Liver (tissue), 3 donors: ENCODE results near the gene U2AF1.
"Not testable (repeated sequence)": the region's sequence is repeated elsewhere in the genome, so short reads cannot be mapped to it uniquely, and the experiment has no call there.

Experiments used
- EGR1 ChIP-seq, 2 donors: IDR thresholded peaks; 2 replicates each; pipeline ENCODE4 v1.6.1; 2016 to 2018; ENCODE audit warnings: antibody characterized with exemption in 2 of 2, low read depth in 2 of 2
- GABPA ChIP-seq, 2 donors: IDR thresholded peaks in 1 of 2; conservative IDR thresholded peaks in 1 of 2; 2 replicates each; pipeline ENCODE4 v1.6.1; 2016; ENCODE audit warnings: antibody characterized with exemption in 2 of 2, mild to moderate bottlenecking in 1 of 2, moderate library complexity in 1 of 2
- JUND ChIP-seq, 2 donors: IDR thresholded peaks; 2 replicates each; pipeline ENCODE4 v1.6.1; 2016; ENCODE audit warnings: antibody characterized with exemption in 2 of 2
- RAD21 ChIP-seq, 2 donors: IDR thresholded peaks; 2 replicates each; pipeline ENCODE4 v1.6.1; 2016; ENCODE audit warnings: antibody characterized with exemption in 2 of 2, mild to moderate bottlenecking in 2 of 2
- SP1 ChIP-seq: IDR thresholded peaks from 2 replicates; pipeline ENCODE4 v1.6.1; 2018; ENCODE audit warnings: antibody characterized with exemption, mild to moderate bottlenecking
- TAF1 ChIP-seq: conservative IDR thresholded peaks from 2 replicates; pipeline ENCODE4 v1.6.1; 2016; ENCODE audit warnings: antibody characterized with exemption, mild to moderate bottlenecking
- YY1 ChIP-seq: IDR thresholded peaks from 2 replicates; pipeline ENCODE4 v1.6.1; 2016; ENCODE audit warnings: antibody characterized with exemption, mild to moderate bottlenecking
- TF ChIP-seq, protein P1 (sequence below): fragments of 150-350 bp; IDR thresholded peaks from 2 replicates; pipeline ENCODE4 v1.5.1; 2017; ENCODE audit warnings: improper control_type of control experiment, low read depth, low read length; ENCODE audit not compliant: missing input control
- TF ChIP-seq, protein P2 (sequence below): IDR thresholded peaks from 2 replicates; pipeline ENCODE4 v1.6.1; 2016; ENCODE audit warnings: antibody characterized with exemption, mild to moderate bottlenecking
- TF ChIP-seq, protein P3 (sequence below): IDR thresholded peaks from 2 replicates; pipeline ENCODE4 v1.6.1; 2016; ENCODE audit warnings: antibody characterized with exemption
- TF ChIP-seq, protein P4 (sequence below): IDR thresholded peaks from 2 replicates; pipeline ENCODE4 v1.6.1; 2016; ENCODE audit warnings: antibody characterized with exemption
- donor health status: healthy.
- donor health status: healthy.

DNA sequence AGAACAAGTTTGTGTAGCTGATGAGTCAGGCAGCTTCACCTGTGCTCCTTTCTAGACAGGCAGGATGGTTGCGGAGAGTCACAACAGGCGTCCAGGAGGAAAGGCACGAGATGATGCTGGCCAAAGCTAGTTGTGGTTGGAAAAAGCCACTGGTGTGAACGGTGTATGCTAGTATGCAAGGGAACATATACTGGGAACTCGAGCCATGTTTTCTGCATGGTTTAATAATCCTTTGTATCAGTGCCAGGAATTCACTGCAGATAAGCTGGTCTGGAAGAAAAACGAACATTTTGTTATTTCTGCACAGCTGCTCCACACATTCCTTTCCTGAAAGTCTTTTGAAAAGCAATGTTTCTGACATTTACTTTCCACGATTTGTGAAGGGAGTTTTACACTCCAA, 22.7 kb upstream of the U2AF1 start:
- not testable (repeated sequence) for TF ChIP-seq EGR1 (IDR thresholded peaks at IDR 0.05; ENCODE audit: low read depth in 2 of 2); GABPA (IDR thresholded peaks at IDR 0.05 in 1 of 2, conservative IDR thresholded peaks at IDR 0.05 in 1 of 2); SP1; TAF1; JUND (IDR thresholded peaks at IDR 0.05); YY1; RAD21 (IDR thresholded peaks at IDR 0.05)
- TF ChIP-seq, protein P1, sequence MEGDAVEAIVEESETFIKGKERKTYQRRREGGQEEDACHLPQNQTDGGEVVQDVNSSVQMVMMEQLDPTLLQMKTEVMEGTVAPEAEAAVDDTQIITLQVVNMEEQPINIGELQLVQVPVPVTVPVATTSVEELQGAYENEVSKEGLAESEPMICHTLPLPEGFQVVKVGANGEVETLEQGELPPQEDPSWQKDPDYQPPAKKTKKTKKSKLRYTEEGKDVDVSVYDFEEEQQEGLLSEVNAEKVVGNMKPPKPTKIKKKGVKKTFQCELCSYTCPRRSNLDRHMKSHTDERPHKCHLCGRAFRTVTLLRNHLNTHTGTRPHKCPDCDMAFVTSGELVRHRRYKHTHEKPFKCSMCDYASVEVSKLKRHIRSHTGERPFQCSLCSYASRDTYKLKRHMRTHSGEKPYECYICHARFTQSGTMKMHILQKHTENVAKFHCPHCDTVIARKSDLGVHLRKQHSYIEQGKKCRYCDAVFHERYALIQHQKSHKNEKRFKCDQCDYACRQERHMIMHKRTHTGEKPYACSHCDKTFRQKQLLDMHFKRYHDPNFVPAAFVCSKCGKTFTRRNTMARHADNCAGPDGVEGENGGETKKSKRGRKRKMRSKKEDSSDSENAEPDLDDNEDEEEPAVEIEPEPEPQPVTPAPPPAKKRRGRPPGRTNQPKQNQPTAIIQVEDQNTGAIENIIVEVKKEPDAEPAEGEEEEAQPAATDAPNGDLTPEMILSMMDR: not testable (repeated sequence)
- TF ChIP-seq, protein P2, sequence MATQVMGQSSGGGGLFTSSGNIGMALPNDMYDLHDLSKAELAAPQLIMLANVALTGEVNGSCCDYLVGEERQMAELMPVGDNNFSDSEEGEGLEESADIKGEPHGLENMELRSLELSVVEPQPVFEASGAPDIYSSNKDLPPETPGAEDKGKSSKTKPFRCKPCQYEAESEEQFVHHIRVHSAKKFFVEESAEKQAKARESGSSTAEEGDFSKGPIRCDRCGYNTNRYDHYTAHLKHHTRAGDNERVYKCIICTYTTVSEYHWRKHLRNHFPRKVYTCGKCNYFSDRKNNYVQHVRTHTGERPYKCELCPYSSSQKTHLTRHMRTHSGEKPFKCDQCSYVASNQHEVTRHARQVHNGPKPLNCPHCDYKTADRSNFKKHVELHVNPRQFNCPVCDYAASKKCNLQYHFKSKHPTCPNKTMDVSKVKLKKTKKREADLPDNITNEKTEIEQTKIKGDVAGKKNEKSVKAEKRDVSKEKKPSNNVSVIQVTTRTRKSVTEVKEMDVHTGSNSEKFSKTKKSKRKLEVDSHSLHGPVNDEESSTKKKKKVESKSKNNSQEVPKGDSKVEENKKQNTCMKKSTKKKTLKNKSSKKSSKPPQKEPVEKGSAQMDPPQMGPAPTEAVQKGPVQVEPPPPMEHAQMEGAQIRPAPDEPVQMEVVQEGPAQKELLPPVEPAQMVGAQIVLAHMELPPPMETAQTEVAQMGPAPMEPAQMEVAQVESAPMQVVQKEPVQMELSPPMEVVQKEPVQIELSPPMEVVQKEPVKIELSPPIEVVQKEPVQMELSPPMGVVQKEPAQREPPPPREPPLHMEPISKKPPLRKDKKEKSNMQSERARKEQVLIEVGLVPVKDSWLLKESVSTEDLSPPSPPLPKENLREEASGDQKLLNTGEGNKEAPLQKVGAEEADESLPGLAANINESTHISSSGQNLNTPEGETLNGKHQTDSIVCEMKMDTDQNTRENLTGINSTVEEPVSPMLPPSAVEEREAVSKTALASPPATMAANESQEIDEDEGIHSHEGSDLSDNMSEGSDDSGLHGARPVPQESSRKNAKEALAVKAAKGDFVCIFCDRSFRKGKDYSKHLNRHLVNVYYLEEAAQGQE: not testable (repeated sequence)
- TF ChIP-seq, protein P3, sequence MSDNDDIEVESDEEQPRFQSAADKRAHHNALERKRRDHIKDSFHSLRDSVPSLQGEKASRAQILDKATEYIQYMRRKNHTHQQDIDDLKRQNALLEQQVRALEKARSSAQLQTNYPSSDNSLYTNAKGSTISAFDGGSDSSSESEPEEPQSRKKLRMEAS: not testable (repeated sequence)
- TF ChIP-seq, protein P4, sequence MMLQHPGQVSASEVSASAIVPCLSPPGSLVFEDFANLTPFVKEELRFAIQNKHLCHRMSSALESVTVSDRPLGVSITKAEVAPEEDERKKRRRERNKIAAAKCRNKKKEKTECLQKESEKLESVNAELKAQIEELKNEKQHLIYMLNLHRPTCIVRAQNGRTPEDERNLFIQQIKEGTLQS: not testable (repeated sequence)
